ENCODE data around the gene HIF1AN.

DNA sequence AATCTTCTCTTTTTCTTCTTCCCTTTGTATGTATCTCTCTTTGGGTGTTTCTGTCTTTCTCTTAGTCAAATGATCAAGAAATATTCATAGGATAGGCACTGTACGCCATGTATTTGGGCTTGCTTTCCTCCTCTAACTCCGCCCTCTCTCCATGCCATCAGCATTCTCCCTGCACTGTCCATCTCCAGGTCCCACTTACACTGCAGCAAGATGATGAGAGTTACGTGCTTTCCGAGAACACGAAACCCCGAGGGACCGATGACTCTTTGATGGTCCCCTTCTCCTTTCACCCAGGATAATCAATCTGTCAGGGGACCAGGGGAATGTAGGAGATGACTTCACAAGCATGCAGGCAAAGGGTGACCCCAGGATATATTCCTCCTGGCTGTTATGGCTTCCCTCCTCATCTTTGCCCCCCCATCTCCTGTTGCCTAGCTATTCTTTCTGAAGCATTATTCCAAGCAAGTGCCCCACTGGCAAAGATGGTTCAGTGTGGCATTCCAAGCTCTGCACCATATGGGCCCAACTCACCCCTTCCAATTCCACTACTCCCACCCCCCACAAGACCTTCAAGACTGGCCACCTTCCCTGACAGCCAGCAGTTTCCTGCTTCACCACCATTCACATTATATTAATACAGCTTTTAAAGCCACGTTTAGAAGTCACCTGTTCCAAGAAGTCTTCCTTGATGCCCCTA lies 40.0 kb downstream of the HIF1AN start:
- TF ChIP-seq, protein P1, sequence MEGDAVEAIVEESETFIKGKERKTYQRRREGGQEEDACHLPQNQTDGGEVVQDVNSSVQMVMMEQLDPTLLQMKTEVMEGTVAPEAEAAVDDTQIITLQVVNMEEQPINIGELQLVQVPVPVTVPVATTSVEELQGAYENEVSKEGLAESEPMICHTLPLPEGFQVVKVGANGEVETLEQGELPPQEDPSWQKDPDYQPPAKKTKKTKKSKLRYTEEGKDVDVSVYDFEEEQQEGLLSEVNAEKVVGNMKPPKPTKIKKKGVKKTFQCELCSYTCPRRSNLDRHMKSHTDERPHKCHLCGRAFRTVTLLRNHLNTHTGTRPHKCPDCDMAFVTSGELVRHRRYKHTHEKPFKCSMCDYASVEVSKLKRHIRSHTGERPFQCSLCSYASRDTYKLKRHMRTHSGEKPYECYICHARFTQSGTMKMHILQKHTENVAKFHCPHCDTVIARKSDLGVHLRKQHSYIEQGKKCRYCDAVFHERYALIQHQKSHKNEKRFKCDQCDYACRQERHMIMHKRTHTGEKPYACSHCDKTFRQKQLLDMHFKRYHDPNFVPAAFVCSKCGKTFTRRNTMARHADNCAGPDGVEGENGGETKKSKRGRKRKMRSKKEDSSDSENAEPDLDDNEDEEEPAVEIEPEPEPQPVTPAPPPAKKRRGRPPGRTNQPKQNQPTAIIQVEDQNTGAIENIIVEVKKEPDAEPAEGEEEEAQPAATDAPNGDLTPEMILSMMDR (IDR thresholded peaks at IDR 0.05), result no peak
- TF ChIP-seq POLR2A (IDR thresholded peaks at IDR 0.05), result no peak
